PC-3 (cell line): ENCODE data around the gene RFPL4A.

Source experiments
- CTCF ChIP-seq: fragments of 300-600 bp; sonication (generic); conservative IDR thresholded peaks from 2 replicates; pipeline ENCODE4 v1.5.1; 2017; ENCODE audit warnings: antibody characterized with exemption, low read depth, mild to moderate bottlenecking, low read length
- EZH2 ChIP-seq: fragments of 300-600 bp; sonication (generic); IDR thresholded peaks from one replicate; pipeline ENCODE4 v1.6.1; 2017; ENCODE audit warnings: antibody characterized with exemption, mild to moderate bottlenecking, low read length; ENCODE audit not compliant: unreplicated experiment
- EZH2phosphoT487 ChIP-seq: fragments of 300-600 bp; sonication (generic); IDR thresholded peaks from 2 replicates; pipeline ENCODE4 v1.6.1; 2018; ENCODE audit warnings: mild to moderate bottlenecking, antibody characterized with exemption, low read length, borderline replicate concordance

GRCh38 chr19:55795021-55795420 lies 36.1 kb downstream of the RFPL4A start:
- TF ChIP-seq CTCF (no peak), EZH2 (no peak), EZH2phosphoT487 (no peak)
